Stimulated activated CD4-positive, alpha-beta T cell treated with anti-CD3 and anti-CD28 coated beads, TNF-alpha, amount 100 ng/mL, for 24 hours (primary cell): ENCODE data around the gene FCHO1.
"Not testable (repeated sequence)": the region's sequence is repeated elsewhere in the genome, so short reads cannot be mapped to it uniquely, and the experiment has no call there.

ENCODE experiments used
- DNase-seq, 3 experiments: peaks; one replicate each; pipeline ENCODE4 v3.0.0-alpha.2; 2020; ENCODE audit warnings: low read depth in 3 of 3

Gene FCHO1

GRCh38 chr19:17762505-17763229 lies 11.4 kb downstream of the FCHO1 start:
- DNase-seq: no peak

DNA sequence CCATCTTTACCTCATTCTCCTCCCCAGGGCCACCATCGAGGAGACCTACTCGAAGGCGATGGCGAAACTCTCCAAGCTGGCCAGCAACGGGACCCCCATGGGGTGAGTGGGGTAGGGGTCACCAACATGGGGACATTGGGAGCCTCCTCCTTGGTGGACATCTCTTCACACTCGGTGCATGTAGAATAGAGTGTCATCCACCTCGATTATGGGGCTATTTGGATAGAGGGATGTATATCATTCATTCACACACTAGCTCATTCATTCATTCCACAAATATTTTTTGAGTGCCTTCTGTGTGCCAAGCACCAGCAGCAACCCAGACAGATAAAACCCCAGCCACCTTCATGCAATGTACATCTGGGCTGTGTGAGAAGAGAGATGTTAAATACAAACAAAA lies 13.1 kb downstream of the FCHO1 start:
- DNase-seq: no peak

DNA sequence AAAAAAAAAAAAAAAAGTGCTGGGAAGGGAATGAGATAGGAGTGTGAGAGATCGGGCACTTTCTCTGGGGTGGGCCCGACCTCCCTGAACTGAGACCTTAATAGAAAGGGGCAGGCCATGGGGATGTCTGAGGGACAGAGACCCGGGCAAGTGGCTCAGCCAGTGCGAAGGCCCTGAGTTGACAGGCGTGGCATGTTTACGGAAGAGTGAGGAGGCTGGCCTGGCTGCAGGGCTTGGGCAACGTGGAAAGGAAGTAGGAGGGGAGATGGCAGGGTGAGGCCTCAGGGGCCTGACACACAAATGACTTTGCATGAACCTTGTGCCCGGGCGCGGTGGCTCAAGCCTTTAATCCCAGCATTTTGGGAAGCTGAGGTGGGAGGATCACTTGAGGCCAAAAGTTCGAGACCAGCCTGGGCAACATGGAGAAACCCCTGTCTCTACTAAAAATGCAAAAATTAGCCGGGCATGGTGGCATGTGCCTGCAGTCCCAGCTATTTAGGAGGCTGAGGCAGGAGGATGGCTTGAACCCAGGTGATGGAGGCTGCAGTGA lies 13.9 kb downstream of the FCHO1 start:
- no peak for DNase-seq

GRCh38 chr19:17766543-17767131 lies 15.4 kb downstream of the FCHO1 start:
- DNase-seq: no peak

DNA sequence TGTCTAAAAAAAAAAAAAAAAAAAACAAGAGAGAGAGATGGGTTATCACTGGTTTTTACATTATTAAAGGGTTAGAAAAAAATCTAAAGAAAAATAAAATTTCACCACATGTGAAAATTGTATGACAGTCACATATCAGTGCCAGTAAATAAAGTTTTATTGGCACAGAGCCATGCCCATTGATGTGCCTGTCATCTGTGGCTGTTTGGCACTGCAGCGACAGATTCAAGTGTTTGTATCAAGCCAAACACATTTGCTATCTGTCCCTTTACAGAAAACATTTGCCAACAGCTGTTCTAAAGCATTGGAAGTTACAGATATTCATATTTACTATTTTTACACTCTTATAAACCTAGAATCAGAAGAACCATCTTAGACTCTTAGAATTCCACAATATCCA lies 16.3 kb downstream of the FCHO1 start:
- no peak for DNase-seq

GRCh38 chr19:17770613-17771012 lies 19.3 kb downstream of the FCHO1 start:
- DNase-seq: no peak

- no peak for DNase-seq
These were observed 20.9 kb downstream of the FCHO1 start for GRCh38 chr19:17772172-17772571.

- peak in 1 of 3 experiments; percentile 32 for DNase-seq
These were observed 24.1 kb downstream of the FCHO1 start for GRCh38 chr19:17775245-17775927.

- DNase-seq: no peak
These were observed 24.9 kb downstream of the FCHO1 start for GRCh38 chr19:17775991-17776803.

- DNase-seq: not testable (repeated sequence)
These were observed 26.6 kb downstream of the FCHO1 start for GRCh38 chr19:17777840-17778239.

- peak in 1 of 3 experiments; percentile 62 for DNase-seq
These were observed 27.1 kb downstream of the FCHO1 start for GRCh38 chr19:17778251-17778967.

- DNase-seq: no peak
These were observed 28.0 kb downstream of the FCHO1 start for GRCh38 chr19:17778968-17779929.

- no peak for DNase-seq
These were observed 29.5 kb downstream of the FCHO1 start for GRCh38 chr19:17780781-17781180.

- DNase-seq: not testable (repeated sequence)
These were observed 32.4 kb downstream of the FCHO1 start for GRCh38 chr19:17783721-17784120.

GRCh38 chr19:17784201-17785008 lies 33.1 kb downstream of the FCHO1 start:
- peak; percentile 57 to 72 (median 59) for DNase-seq

DNA sequence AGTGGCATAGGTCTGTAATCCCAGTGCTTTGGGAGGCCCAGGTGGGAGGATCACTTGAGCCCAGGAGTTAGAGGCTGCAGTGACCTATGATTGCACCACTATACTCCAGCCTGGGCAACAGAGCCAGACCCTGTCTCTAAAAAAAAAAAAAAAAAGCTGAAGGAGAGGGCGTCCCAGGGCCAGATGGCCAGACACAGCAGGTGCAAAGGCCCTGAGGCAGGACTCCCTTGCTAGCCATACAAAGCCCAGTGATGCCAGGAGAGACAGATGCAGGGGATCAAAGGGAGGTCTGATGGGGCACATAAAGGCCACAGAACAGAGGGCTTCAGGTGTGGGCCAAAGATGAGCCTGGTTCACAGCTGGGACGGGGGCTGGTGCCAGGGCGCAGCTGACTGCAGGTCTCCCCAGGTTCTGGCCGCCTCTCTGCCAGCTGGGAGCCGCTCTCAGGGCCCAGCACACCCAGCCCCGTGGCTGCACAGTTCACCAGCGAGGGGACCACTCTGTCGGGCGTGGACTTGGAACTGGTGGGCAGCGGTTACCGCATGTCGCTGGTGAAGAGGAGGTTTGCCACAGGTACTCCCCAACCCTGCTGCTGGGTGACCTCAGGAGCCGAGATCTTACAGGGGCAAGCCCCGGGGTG lies 36.1 kb downstream of the FCHO1 start:
- DNase-seq: no peak

DNA sequence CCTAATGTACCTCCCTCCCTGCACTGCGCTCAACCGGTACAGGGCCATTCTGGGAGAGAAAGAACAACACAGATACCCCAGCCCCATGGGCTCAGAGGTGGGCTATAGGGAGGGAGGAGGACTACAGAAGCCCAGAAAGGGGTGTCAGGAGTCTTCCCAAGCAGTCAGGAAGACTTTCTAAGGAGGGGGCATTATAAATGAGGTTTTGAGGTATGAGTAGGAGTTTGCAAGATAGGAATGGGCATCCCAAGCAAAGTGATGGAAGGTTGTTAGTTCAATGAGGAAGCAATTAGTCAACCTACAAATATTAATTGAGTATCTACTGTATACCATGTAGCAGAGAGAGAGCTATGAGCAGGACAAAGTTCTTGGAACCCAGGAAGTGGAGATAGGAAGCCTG lies 37.4 kb downstream of the FCHO1 start:
- DNase-seq: no peak

GRCh38 chr19:17790059-17790780 lies 38.9 kb downstream of the FCHO1 start:
- DNase-seq: no peak
